ENCODE data around the gene PLA2G4F.

Gene PLA2G4F, protein sequence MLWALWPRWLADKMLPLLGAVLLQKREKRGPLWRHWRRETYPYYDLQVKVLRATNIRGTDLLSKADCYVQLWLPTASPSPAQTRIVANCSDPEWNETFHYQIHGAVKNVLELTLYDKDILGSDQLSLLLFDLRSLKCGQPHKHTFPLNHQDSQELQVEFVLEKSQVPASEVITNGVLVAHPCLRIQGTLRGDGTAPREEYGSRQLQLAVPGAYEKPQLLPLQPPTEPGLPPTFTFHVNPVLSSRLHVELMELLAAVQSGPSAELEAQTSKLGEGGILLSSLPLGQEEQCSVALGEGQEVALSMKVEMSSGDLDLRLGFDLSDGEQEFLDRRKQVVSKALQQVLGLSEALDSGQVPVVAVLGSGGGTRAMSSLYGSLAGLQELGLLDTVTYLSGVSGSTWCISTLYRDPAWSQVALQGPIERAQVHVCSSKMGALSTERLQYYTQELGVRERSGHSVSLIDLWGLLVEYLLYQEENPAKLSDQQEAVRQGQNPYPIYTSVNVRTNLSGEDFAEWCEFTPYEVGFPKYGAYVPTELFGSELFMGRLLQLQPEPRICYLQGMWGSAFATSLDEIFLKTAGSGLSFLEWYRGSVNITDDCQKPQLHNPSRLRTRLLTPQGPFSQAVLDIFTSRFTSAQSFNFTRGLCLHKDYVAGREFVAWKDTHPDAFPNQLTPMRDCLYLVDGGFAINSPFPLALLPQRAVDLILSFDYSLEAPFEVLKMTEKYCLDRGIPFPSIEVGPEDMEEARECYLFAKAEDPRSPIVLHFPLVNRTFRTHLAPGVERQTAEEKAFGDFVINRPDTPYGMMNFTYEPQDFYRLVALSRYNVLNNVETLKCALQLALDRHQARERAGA

DNA sequence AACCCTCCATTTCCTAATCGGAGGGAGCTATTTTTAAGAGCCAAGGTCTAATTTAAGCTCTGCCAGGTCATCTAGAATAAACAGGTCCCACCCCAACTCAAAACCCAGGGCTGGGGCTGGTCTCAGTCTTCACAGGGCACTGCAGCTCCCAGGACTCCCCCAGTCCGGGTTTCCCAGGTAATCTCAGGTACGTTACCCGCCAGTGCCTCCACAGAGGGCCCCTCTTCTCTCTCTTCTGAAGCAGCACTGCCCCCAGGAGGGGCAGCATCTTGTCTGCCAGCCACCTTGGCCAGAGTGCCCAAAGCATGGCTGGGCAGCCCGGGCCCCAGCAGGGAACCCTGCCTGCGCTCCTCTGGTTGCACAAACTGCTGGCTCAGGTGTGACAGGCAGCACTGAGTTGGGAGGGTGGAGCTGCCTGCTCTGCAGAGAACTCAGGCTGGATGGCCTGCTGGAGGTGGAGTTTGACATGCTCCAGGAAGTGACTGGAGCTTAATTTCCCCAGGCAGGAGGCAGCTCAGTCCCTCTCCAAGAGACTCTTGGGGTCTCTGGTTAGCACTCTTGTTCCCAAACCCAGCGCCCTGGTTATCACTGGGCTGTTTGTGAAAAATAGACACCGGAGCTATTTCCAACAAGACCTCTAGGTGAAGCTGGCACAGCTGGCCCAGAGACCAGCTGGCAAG, at the start of gene PLA2G4F:
TSS of gene PLA2G4F (minus strand) at position 394 of the 680 bp plus-strand sequence. CDS start at position 307, 87 bp downstream.
- no peak for DNase-seq

DNA sequence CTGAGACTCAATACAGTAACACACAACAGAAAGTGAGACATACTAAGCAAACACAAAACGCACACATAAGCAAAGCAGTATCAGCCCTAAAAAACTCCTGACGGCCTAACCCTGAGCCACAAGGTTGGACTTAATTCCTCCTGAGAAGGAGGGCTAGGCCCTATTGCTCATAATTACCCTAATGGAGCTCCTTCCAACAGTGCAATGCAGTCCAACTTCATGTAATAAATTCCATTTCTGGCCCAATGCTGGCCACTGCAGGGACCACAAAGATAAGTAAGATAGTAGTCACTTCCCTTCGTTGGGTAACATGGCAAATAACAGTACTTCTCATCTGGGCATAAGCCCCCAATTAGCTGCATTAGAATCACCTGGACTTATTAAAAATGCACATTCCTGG, 47.5 kb upstream of the PLA2G4F start:
- DNase-seq = no peak

DNA sequence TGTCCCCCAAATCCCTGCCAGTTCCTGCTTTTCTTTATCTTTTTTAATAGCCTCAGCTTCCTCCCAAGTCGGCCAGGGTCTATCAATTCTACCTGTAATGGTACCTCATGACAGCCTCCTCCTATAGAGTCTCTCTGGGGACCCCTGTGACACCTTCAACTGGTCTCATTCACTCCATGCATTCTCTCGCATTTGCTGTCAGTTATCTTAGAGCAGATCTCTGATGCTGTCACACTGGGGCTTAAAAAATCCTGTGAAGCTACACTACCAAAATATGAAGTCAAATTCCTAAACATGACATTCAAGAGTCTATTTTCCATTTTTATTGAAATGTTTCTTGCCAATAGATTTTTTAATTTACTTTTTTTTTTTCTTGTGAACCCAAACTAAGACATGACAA, 46.2 kb upstream of the PLA2G4F start:
- DNase-seq = no peak

DNA sequence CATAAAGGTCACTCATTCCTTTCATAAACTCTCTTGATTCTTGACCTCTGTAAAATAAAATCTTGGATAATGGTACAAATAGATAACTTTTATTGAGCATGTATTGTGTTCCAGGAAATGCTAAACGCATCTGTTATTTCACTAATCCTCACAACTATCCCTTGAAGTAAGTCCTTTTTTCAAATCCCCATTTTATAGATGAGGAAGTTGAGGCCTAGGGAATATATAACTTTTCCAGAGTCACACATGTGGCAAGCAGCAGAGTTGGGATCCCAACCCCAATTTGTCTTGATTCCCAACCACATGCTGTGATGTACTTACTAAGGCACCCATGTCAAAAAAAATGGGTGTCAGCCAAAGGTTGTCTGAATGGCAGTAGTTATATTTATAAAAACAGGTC, 45.4 kb upstream of the PLA2G4F start:
- DNase-seq = no peak

DNA sequence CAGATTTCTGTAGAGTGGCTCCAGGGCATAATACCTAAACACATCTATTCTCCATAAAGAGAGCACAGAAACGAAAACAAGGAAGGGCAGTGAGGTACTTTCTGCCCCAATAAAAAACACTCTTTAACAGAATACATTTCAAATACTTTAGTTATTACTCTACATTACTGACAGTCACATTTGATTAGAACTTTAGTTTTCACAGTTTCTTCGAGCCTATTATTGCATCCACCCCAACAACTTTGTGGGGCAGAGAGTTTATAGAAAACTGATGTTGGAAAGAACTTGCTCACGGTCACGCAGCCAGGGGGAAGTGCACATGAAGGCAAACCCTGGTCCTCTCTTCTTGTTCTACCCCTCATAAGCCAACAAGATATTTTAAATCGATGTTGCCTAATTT, 42.7 kb upstream of the PLA2G4F start:
- no peak for DNase-seq

DNA sequence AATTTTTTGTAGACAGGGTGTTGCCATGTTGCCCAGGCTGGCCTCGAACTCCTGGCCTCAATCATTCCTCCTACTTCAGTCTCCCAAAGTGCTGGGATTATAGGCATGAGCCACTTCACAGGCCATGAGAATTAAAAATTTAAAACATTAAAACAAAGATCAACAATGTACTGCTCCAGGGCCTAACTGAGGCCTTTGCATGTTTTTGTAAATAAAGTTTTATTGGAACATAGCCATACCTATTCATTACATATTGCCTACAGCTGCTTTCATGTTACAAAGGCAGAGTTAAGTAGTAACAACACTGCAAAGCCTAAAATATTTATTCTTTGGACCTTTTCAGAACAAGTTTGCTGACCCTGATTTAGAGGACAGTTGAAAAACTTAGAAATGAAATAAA, 42.1 kb upstream of the PLA2G4F start:
- DNase-seq = no peak

DNA sequence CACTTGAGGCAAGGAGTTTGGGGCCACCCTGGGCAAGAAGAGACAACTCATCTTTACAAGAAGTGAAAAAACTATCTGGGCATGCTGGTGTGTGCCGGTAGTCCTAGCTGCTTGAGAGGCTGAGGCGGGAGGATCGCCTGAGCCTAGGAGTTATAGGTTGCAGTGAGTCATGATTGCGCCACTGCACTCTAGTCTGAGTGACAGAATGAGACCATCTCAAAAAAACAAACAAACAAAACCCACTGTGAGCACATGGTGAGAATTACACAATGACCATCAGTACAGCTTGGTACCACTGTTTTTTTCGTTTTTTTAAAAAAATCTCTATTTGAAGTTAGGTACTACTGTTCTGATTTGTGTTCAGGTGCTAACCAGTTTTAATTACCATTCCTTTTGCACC, 38.1 kb upstream of the PLA2G4F start:
- DNase-seq = no peak

DNA sequence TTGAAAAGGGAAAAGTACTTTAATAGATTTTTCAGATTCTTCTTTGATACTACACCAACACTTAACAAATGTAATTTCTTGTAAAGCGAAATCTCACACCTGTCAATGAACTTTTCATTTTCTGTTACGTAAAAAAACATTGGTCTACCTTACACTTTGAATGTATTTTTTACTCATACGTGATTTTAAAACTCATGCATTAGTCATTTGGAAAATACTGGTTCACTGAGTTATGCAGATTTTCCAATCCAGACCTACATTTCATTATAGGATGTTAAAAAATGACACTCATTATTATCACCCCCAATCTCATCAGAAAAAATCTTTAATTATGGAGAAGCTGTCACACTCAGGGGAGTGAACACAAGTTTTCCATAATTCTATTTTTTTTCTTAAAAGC, 36.9 kb upstream of the PLA2G4F start:
- DNase-seq = no peak

DNA sequence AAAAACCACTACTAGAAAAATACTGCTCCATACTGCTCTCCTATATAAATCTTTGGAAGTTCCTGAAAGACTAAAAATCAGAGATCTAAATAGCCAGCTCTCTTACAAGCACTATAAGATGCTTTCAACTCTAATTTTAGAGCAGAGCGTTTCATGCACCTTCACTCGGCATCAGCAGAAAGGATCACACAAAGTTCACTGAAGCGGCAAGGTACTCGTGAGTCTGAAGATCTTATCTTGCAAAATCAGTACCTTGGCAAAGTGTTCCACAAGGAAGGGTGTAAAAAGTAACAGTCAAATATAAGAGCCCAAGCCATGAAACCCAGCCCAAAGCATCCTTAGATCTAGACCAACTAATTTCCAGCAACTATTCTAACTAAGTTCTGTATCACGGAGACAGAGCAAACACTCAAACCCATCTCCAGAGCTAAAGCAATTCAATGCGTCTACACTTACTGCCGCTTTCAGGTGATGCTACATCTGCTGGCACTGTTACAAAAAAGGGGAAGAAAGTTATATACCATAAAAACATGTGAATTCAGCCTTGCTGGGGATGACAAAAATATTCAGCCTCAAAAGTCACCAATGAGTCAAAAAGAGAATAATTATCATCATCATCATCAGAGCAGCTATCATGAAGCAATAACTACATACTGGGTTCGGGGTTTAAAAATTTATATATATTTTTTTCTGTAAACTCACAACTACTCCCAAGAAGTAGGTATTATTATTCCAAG, 35.3 kb upstream of the PLA2G4F start:
- DNase-seq = no peak

DNA sequence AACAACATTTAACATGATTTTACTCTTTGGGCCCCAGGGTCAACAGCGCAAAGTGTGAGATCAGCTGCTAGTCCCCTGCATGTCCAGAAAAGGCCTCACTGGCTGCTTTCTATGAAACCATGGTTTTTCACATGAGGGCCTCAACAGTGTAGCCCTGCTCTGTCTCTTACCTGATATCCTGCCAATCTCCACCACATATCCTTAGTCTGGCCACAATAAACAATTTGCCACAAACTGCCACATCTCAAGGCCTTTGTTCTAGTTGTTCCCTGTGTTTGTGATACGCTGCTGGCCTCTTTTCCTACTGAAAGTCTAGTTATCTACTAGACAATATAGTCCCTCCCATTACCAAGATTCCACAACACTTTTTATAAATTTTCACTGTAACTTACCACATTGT, 33.9 kb upstream of the PLA2G4F start:
- DNase-seq = no peak

DNA sequence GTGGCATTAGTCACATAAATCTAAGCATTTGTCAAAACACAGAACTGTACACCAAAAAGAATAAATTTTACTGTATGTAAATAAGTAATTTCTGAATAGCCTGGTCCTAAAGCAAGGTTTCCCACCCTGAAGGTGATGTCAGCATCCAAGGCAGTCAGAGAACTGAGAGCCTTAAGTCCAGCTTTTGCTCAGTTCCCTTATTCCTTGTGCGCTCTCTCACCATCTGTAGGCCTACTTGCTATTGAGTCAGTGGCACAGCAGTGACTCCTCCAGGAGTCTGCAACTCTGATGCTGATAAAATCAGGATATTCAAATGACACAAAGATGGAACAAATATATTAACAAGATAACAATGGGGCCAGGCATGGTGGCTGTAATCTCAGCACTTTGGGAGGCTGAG, 29.4 kb upstream of the PLA2G4F start:
- no peak for DNase-seq

DNA sequence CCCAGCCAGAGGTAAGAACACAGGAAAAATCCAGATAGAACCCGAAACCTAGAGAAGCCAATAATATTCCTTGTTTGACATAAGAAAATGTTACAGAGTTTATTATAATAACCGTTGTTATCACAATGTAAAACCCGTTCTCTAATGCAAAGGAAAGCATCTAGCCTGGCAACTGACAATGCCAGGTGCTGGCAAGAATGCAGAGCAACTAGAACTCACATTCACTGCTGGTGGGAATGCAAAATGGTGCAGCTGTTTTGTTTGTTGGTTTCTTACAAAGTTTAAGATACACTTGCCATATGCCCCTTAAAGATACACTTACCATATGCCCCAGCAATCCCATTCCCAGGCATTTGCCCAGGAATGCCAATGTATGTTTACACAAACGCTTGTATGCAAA, 28.3 kb upstream of the PLA2G4F start:
- DNase-seq = no peak

DNA sequence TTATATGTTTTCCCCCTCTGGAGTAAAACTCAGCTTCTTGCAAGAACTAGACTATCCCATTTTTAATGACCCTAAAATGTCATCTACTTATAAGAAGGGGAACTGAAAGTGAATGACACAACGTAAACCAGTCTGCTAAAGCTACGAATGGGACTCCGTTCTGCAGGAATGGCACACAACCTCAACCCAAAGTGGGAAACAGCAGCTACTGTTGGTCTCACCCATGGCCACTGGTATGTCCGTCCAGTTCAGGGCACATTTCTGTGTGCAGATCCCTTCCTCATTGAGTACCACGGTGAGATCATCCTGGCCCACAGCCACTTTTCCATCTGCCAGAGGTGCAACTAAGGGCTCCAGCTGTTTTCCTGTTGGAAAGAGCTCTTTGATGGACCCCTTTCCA, 27.9 kb upstream of the PLA2G4F start:
- DNase-seq = no peak

DNA sequence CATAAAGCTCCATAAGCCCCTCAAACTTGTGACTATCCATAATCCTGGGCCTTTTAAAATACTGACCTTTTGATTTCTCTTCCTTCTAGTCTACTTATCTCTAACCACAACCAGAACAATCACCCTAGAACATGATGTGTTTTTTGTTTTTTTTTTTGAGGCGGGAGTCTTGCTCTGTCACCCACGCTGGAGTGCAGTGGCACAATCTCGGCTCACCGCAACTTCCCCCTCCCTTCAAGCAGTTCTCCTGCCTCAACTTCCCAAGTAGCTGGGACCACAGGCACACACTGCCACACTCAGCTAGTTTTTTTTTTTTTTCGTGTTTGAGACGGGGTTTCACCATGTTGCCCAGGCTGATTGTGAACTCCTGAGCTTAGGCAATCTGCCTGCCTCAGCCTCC, 26.5 kb upstream of the PLA2G4F start:
- DNase-seq = no peak

DNA sequence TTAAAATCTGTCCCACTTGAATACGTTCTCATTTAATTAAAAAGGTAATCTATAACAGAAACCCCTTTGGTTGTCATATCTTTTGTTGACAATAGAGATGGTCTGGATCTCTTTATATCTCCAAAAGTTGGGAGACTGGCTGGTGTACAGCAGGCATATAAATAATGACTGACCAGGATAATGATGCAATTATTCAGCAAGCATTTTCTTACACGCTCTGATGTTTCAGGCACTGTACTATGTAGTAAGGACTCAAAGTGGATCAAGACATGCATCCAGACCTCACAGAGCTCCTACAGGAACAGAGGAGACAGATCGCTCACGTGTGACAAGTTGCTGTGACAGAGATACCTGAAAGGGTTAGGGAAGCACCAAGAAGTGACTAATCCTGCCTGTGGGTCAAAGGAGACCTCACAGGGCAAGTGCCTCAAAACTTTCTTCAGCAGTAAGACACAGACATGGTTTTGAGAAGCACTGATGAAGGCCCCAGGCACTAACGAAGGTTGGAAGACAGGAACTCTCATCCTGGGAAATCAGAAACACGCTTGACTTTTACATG, 26.0 kb upstream of the PLA2G4F start:
- no peak for DNase-seq

DNA sequence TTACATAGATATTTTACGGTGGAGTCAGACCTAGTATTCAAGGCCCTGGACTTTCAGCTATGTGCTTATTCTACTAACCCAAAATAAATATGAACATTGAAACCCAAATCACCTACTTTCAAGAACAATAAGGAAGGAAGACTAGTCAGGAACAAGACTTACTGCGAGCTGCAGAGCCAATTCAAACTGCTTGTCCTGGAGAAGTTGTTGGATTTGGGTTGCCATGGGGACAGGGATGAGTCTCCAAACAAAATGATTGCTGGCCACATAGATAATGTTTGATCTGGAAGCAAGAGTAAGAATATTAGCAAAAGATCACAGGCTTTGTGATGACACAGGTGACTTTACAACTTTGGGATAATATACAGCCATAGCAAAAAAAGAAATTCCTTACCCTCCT, 21.6 kb upstream of the PLA2G4F start:
- no peak for DNase-seq

DNA sequence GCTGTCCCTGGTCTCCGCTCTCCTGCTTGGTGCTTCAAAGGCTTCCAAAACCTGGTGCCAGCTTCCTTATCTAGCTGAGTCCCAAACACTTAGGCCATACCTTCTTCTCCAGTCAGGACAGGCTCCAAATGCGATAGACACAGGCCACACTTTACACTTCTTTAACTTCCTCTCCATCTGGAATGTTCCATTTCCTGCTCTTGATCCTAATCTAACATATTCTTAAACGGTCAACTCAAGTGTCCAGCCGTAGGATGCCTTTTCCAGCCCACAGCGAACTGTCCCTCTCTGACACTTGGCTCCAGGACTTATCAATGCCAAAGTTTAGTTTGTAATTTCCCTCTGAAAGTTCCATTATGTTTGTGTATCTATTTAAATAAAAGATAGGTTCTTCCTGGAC, 19.2 kb upstream of the PLA2G4F start:
- no peak for DNase-seq

DNA sequence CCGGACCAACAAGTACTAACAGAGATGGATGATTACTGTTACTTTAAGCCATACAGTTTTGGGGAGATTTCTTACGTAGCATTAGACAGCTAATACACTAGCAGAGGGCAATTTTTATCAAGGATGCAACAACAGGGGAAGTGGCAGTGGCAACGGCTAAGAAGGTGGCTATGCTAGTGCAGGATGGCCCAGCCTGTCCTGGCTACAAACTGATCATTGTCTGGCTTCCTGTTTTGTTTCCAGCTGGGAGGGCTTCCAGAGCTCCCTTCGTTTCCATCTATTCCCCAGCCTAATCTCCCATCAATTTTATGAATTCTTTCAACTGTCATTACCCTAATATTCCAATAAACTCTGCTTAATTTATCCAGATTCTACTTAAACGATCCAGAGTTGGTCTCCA, 16.0 kb upstream of the PLA2G4F start:
- DNase-seq = no peak

DNA sequence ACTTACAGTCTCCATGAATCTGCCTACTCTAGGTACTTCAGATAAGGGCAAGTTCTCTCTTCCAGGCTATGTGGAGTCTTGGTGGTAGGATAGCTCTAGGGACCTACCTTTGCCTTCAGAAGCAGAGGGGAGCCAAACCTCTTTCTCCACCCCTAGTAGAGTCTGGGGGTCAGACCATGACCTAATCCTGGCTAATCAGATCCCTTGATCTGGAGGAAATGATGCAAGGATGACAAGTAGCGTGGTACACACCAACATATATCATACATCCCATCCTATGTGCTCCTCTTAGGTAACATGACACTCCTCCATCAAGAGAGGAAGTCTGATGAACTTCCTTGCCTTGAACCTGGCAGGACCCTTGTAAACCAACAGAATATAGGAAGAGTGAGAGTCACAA, 15.4 kb upstream of the PLA2G4F start:
- DNase-seq = no peak

DNA sequence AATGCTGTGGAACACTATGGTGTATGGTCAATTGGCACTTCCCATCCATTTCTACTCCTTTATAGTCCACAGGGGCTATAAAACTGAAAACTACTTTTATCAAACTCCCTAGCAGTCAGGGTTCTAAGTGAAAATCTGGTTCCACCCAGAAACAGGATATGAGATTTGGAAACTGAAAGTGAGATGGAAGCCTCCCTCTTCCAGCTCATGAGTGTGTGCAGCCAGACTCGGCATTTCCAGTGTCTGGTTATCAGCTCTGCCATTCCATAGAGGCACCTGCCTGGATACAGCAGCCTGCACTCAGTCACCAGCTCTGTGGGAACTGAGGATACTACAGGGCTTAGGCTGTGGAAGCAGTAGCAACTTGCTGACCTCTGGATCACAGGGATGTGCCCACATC, 14.7 kb upstream of the PLA2G4F start:
- no peak for DNase-seq

DNA sequence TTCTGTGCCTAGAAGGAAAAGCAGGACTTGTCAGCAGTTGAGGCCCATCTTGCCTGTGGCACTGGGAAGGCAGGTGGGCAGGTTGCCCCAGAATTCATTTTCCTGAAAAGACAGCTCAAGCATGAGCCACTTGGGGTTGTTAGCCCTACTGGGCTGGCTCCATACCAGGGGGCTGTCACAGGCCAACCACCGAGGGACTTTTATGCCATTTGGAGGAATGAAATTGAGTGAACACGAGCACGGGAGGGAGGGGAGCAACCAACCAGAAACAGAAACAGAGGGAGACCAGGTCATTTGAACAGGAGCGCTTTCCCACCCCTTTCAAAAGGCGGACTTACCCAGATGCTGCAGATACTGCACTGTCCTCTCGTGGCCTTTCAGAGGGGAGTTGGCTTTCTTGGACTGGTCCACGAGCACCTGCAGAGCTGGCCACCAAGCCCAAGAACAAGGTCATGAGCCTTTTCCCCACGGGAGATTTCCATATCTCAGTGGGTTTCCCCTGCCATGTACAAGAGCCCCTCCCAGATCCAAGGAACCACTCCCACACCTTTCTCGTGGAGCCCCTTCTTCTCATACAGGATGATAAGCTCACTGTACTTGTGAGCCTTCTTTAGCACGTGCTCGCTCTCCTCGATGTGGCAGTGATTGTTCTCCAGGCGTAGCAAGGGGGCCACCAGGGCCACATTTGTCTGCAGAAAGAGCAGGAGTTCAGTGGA, 9.9 kb upstream of the PLA2G4F start:
- no peak for DNase-seq

DNA sequence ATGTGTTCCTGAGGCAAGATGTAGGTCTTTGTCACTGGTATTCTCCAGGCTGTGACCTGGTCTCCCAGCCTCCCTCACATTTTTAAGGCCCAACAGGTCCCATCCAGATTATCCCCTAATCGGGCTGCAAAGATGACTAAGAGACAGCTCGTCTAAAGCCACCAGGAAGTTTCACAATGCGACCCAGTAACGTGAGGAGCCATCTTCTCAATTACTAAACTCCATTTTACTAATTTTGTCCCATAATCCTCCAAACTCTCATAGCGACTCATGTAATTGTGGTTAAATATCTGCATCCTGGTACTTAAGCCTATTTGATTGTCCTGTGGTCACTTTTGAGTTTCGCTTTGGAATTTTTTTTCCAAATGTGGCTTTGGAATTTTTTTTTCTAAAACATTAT, 8.7 kb upstream of the PLA2G4F start:
- DNase-seq = no peak

All from NCI-H2081 treated with DMSO at 0.1 percent for 48 hours (cell line).